Neural progenitor cell (in vitro differentiated cells): ENCODE results near the gene ULBP2. TPM values are rescaled to one million over a fixed set of nuclear protein-coding genes. Genes with fewer than 3 reads are reported as not detected.

Experiments
- DNase-seq: peaks from one replicate; pipeline ENCODE4 v3.0.0-alpha.2; 2016; ENCODE audit warnings: low spot score
- H2AFZ ChIP-seq: fragments of 200-600 bp; sonication (generic); replicated peaks from 2 replicates; pipeline ENCODE4 v1.6.1; 2016; ENCODE audit warnings: antibody characterized with exemption
- H3F3A ChIP-seq: fragments of 200-600 bp; sonication (generic); 2 replicates; pipeline ENCODE4 v1.6.1; 2016; ENCODE audit warnings: antibody characterized with exemption, low read depth
- H3K27ac ChIP-seq: fragments of 200-600 bp; sonication (generic); 2 replicates; pipeline ENCODE4 v1.5.1; 2016; ENCODE audit warnings: mild to moderate bottlenecking
- H3K27me3 ChIP-seq: fragments of 200-600 bp; sonication (generic); 2 replicates; pipeline ENCODE4 v1.6.1; 2016; ENCODE audit warnings: mild to moderate bottlenecking, moderate library complexity
- H3K36me3 ChIP-seq: fragments of 200-600 bp; sonication (generic); 2 replicates; pipeline ENCODE4 v1.5.1; 2016
- H3K4me1 ChIP-seq: fragments of 200-600 bp; sonication (generic); 2 replicates; pipeline ENCODE4 v1.6.1; 2016; ENCODE audit warnings: mixed run types
- H3K4me2 ChIP-seq: fragments of 200-600 bp; sonication (generic); 2 replicates; pipeline ENCODE4 v1.6.1; 2016
- H3K4me3 ChIP-seq: fragments of 200-600 bp; sonication (generic); 2 replicates; pipeline ENCODE4 v1.5.1; 2016
- H3K79me2 ChIP-seq: fragments of 200-600 bp; sonication (generic); 2 replicates; pipeline ENCODE4 v1.6.1; 2016; ENCODE audit warnings: low read depth
- H3K9ac ChIP-seq: fragments of 200-600 bp; sonication (generic); 2 replicates; pipeline ENCODE4 v1.6.1; 2016
- H3K9me3 ChIP-seq: fragments of 200-600 bp; sonication (generic); 2 replicates; pipeline ENCODE4 v1.5.1; 2016; ENCODE audit warnings: low read depth
- H4K20me1 ChIP-seq: fragments of 200-600 bp; sonication (generic); 2 replicates; pipeline ENCODE4 v1.6.1; 2016; ENCODE audit warnings: low read depth
- H3K27ac Mint-ChIP-seq: 3 replicates; pipeline ENCODE4 v1.8.0; 2021; ENCODE audit warnings: mixed read lengths
- H3K27me3 Mint-ChIP-seq: 2 replicates; pipeline ENCODE4 v1.8.0; 2022; ENCODE audit warnings: low read depth, mild to moderate bottlenecking, inconsistent platforms, moderate library complexity, mixed read lengths; ENCODE audit not compliant: insufficient read depth
- H3K36me3 Mint-ChIP-seq: 3 replicates; pipeline ENCODE4 v1.8.0; 2021; ENCODE audit warnings: mixed read lengths
- H3K4me1 Mint-ChIP-seq: 3 replicates; pipeline ENCODE4 v1.8.0; 2021; ENCODE audit warnings: mixed read lengths
- H3K4me3 Mint-ChIP-seq: 3 replicates; pipeline ENCODE4 v1.8.0; 2021; ENCODE audit warnings: mild to moderate bottlenecking, moderate library complexity, mixed read lengths
- H3K9me3 Mint-ChIP-seq: 3 replicates; pipeline ENCODE4 v1.8.0; 2020; ENCODE audit warnings: mixed read lengths
- CTCF ChIP-seq: fragments of 200-600 bp; sonication (generic); IDR thresholded peaks from 2 replicates; pipeline ENCODE4 v1.5.1; 2017; ENCODE audit warnings: antibody characterized with exemption, mild to moderate bottlenecking
- EZH2 ChIP-seq: fragments of 200-600 bp; sonication (generic); IDR thresholded peaks from 2 replicates; pipeline ENCODE4 v1.6.1; 2017; ENCODE audit warnings: antibody characterized with exemption, mild to moderate bottlenecking, moderate library complexity
- EZH2phosphoT487 ChIP-seq: fragments of 200-600 bp; sonication (generic); IDR thresholded peaks from 2 replicates; pipeline ENCODE4 v1.6.1; 2017; ENCODE audit warnings: antibody characterized with exemption
- total RNA-seq: library from RNA; depleted of rRNA; stranded (reverse); fragments of >200 nt; gene quantifications from 2 replicates; pipeline ENCODE4 v1.2.3, GENCODE V29; 2015; ENCODE audit warnings: low replicate concordance

ULBP2 gene
- total RNA-seq, 1 donor from 2014 or later: not detected

GRCh38 chr6:149896491-149896890 lies 45.3 kb upstream of the ULBP2 start:
- no peak for DNase-seq
- no peak overlapping the region for H3K27ac ChIP-seq
- no peaks in the 10 kb centered on the region for H3K79me2 ChIP-seq
- no peaks in the 10 kb centered on the region for H3F3A ChIP-seq
- Mint-ChIP-seq H3K9me3 (no peaks in the 10 kb centered on the region), H3K27ac (no peak overlapping the region), H3K36me3 (no peaks in the 10 kb centered on the region), H3K4me1 (no peaks in the 10 kb centered on the region), H3K4me3 (no peak overlapping the region), H3K27me3 (peaks cover 10% of the 10 kb centered on the region)
- no peak overlapping the region for H2AFZ ChIP-seq
- peaks cover 16% of the 10 kb centered on the region for H3K27me3 ChIP-seq
- no peaks in the 10 kb centered on the region for H3K9me3 ChIP-seq
- no peaks in the 10 kb centered on the region for H3K36me3 ChIP-seq
- H3K4me2 ChIP-seq: no peak overlapping the region
- H3K4me1 ChIP-seq: no peaks in the 10 kb centered on the region
- H4K20me1 ChIP-seq: no peaks in the 10 kb centered on the region
- no peak overlapping the region for H3K4me3 ChIP-seq
- TF ChIP-seq CTCF (no peak), EZH2phosphoT487 (no peak), EZH2 (no peak)
- H3K9ac ChIP-seq: no peak overlapping the region

- Histone ChIP-seq H3K27me3 (peaks cover 16% of the 10 kb centered on the region), H3K27ac (no peak overlapping the region), H3K36me3 (no peaks in the 10 kb centered on the region), H3K9ac (no peak overlapping the region), H2AFZ (no peak overlapping the region), H3K79me2 (no peaks in the 10 kb centered on the region), H3K4me3 (no peak overlapping the region), H3K4me1 (no peaks in the 10 kb centered on the region), H3K9me3 (no peaks in the 10 kb centered on the region), H3F3A (no peaks in the 10 kb centered on the region), H4K20me1 (no peaks in the 10 kb centered on the region), H3K4me2 (no peak overlapping the region)
- Mint-ChIP-seq H3K4me3 (no peak overlapping the region), H3K27ac (no peak overlapping the region), H3K27me3 (peaks cover 8% of the 10 kb centered on the region), H3K9me3 (no peaks in the 10 kb centered on the region), H3K4me1 (no peaks in the 10 kb centered on the region), H3K36me3 (no peaks in the 10 kb centered on the region)
- no peak for DNase-seq
- TF ChIP-seq CTCF (no peak), EZH2phosphoT487 (no peak), EZH2 (no peak)
These were observed 44.7 kb upstream of the ULBP2 start for GRCh38 chr6:149897015-149897697.

GRCh38 chr6:149897855-149898744 lies 43.7 kb upstream of the ULBP2 start, which contains the start of gene RAET1E:
RAET1E (minus strand) TSS chr6:149898113; CDS start chr6:149890901, 7,212 bp downstream.
- peaks cover 8% of the 10 kb centered on the region for H3K27me3 Mint-ChIP-seq

More at GRCh38 chr6:149897855-149898744, 43.7 kb upstream of the ULBP2 start, which contains the start of gene RAET1E:
- Histone ChIP-seq H3K27ac (no peak within 1 kb of the TSS), H3K36me3 (no peaks in the 10 kb centered on the region), H3K9me3 (no peaks in the 10 kb centered on the region), H3K9ac (no peak within 1 kb of the TSS), H2AFZ (no peak within 1 kb of the TSS), H3F3A (no peaks in the 10 kb centered on the region), H3K4me3 (no peak within 1 kb of the TSS), H4K20me1 (no peaks in the 10 kb centered on the region), H3K4me1 (no peaks in the 10 kb centered on the region), H3K4me2 (no peak within 1 kb of the TSS), H3K79me2 (no peaks in the 10 kb centered on the region), H3K27me3 (peaks cover 12% of the 10 kb centered on the region)
- no peak for TF ChIP-seq EZH2phosphoT487
- peak; percentile 18 for TF ChIP-seq CTCF
- no peak for TF ChIP-seq EZH2
- no peaks in the 10 kb centered on the region for H3K36me3 Mint-ChIP-seq
- peak within 1 kb of the TSS; percentile 12 for H3K27ac Mint-ChIP-seq
- H3K9me3 Mint-ChIP-seq: no peaks in the 10 kb centered on the region
- H3K4me1 Mint-ChIP-seq: no peaks in the 10 kb centered on the region
- H3K4me3 Mint-ChIP-seq: peak within 1 kb of the TSS; percentile 24
- peak; percentile 21 for DNase-seq
